Activated CD8-positive, alpha-beta memory T cell treated with anti-CD3 and anti-CD28 coated beads, Interleukin-2, amount 50 U/mL, for 24 hours (primary cell): ENCODE measurements around the gene LEUTX.

Source experiments
- DNase-seq: peaks from one replicate; pipeline ENCODE4 v3.0.0-alpha.2; 2020; ENCODE audit errors: extremely low read depth

Gene LEUTX

GRCh38 chr19:39824143-39825092, 45.8 kb downstream of the LEUTX start:
- DNase-seq, result peak; percentile 74

GRCh38 chr19:39825093-39825463, 46.4 kb downstream of the LEUTX start:
- no peak for DNase-seq

GRCh38 chr19:39825531-39826076, 47.0 kb downstream of the LEUTX start:
- no peak for DNase-seq

GRCh38 chr19:39826311-39826945, 47.8 kb downstream of the LEUTX start:
- DNase-seq, result no peak

- no peak for DNase-seq
These were observed 48.6 kb downstream of the LEUTX start for GRCh38 chr19:39827216-39827615.

- no peak for DNase-seq
These were observed 49.5 kb downstream of the LEUTX start for GRCh38 chr19:39828015-39828653.

- DNase-seq, result no peak
These were observed 50.0 kb downstream of the LEUTX start for GRCh38 chr19:39828654-39829032.

GRCh38 chr19:39829702-39830275, 51.1 kb downstream of the LEUTX start:
- DNase-seq, result no peak

GRCh38 chr19:39830406-39830805, 51.8 kb downstream of the LEUTX start:
- no peak for DNase-seq

- no peak for DNase-seq
These were observed 52.2 kb downstream of the LEUTX start for GRCh38 chr19:39830847-39831246.

- DNase-seq, result no peak
These were observed 53.0 kb downstream of the LEUTX start for GRCh38 chr19:39831679-39832078.

- DNase-seq, result no peak
These were observed 53.9 kb downstream of the LEUTX start for GRCh38 chr19:39832341-39833083.

GRCh38 chr19:39833160-39833463, 54.5 kb downstream of the LEUTX start:
- DNase-seq, result no peak

- peak; percentile 90 for DNase-seq
These were observed 55.0 kb downstream of the LEUTX start, which contains the start of gene DYRK1B for GRCh38 chr19:39833464-39834286. Gene DYRK1B (minus strand): TSS chr19:39834162. CDS start chr19:39831867, 2,295 bp downstream.

GRCh38 chr19:39834287-39834841, 55.7 kb downstream of the LEUTX start:
- DNase-seq, result no peak
